SK-N-MC (cell line): ENCODE data around the gene MMP24OS.

Experiments
- FOXP2 ChIP-seq: optimal IDR thresholded peaks from 2 replicates; pipeline ENCODE3; 2011; ENCODE audit warnings: mild to moderate bottlenecking, moderate library complexity; ENCODE audit not compliant: insufficient read depth; ENCODE audit errors: extremely low read length, control extremely low read depth
- POLR2AphosphoS5 ChIP-seq: IDR thresholded peaks from 2 replicates; pipeline ENCODE4 v1.6.1; 2012; ENCODE audit warnings: mild to moderate bottlenecking, low read depth, low read length, borderline replicate concordance

DNA sequence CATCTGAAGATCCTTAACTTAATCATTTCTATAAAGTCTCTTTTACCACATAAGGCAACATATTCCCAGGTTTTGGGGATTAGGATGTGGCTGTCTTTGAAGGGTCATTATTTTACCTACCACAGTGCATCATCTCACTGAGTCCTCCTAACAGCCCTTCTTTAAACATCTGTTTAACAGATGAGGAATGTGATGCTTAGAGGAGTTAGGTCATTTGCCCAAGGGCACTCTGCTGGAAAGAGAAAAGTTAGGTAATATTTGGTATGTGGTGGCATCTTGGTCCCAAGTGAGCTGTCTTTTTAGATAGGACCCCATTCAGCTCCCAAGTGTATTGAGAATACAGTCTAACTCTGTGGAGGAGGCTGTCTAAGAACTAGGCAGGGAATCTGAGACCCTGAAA, 40.4 kb downstream of the MMP24OS start:
- TF ChIP-seq POLR2AphosphoS5: no peak
- TF ChIP-seq FOXP2: no peak
